Fibroblast of lung (primary cell): ENCODE results near the gene ZNF644.

Experiments
- CTCF ChIP-seq, 2 donors: IDR thresholded peaks in 1 of 2; conservative IDR thresholded peaks in 1 of 2; 1 replicate in 1 of 2; 2 replicates in 1 of 2; pipeline ENCODE4 v1.5.1; 2011 to 2012; ENCODE audit warnings: low read length in 2 of 2, control low read depth in 1 of 2, inconsistent platforms in 1 of 2, low read depth in 1 of 2, mild to moderate bottlenecking in 1 of 2
- EZH2 ChIP-seq: IDR thresholded peaks from 2 replicates; pipeline ENCODE4 v1.5.1; 2012; ENCODE audit warnings: low read length, control low read depth, mild to moderate bottlenecking; ENCODE audit errors: missing control alignments

GRCh38 chr1:91012196-91012595 is 9.6 kb downstream of the ZNF644 start:
- TF ChIP-seq CTCF (conservative IDR thresholded peaks at IDR 0.05 in 1 of 2, IDR thresholded peaks at IDR 0.05 in 1 of 2; ENCODE audit: low read depth in 1 of 2, low read length in 2 of 2) = no peak
- no peak for TF ChIP-seq EZH2
